H1 (cell line): Measurements from ENCODE around the gene PHYH. TPM values are rescaled to one million over a fixed set of nuclear protein-coding genes. Genes with fewer than 3 reads are reported as not detected.

Experiments used
- ASH2L ChIP-seq: fragments of 200-600, 300-600 bp; sonication (generic); IDR thresholded peaks from one replicate; pipeline ENCODE4 v1.7.1; 2017; ENCODE audit warnings: low read length
- CBX8 ChIP-seq: fragments of 300-800, 300-1000 bp; sonication (generic); IDR thresholded peaks from 2 replicates; pipeline ENCODE4 v1.7.1; 2016; ENCODE audit warnings: low read depth, low read length, borderline replicate concordance
- CHD1 ChIP-seq: IDR thresholded peaks from 2 replicates; pipeline ENCODE4 v1.6.1; 2012; ENCODE audit warnings: low read depth, low read length, improper control_type of control experiment
- E2F6 ChIP-seq: IDR thresholded peaks from 2 replicates; pipeline ENCODE4 v1.6.1; 2012; ENCODE audit warnings: inconsistent platforms
- EP300 ChIP-seq, 2 experiments: IDR thresholded peaks; 1 replicate in 1 of 2; 2 replicates in 1 of 2; pipeline ENCODE4 v1.6.1; 2011 to 2012; ENCODE audit warnings: low read depth in 2 of 2, low read length in 2 of 2, mild to moderate bottlenecking in 2 of 2, borderline replicate concordance in 1 of 2, inconsistent platforms in 1 of 2, moderate library complexity in 1 of 2
- KDM1A ChIP-seq: fragments of 200-600, 300-600 bp; sonication (generic); IDR thresholded peaks from 2 replicates; pipeline ENCODE4 v1.7.1; 2016; ENCODE audit warnings: mild to moderate bottlenecking, low read length, borderline replicate concordance
- SRF ChIP-seq: IDR thresholded peaks from 2 replicates; pipeline ENCODE4 v1.6.1; 2011; ENCODE audit warnings: mild to moderate bottlenecking, low read depth, low read length, moderate library complexity
- TAF1 ChIP-seq: IDR thresholded peaks from 2 replicates; pipeline ENCODE4 v1.6.1; 2011; ENCODE audit warnings: mild to moderate bottlenecking, low read depth, low read length
- YY1 ChIP-seq: IDR thresholded peaks from 2 replicates; pipeline ENCODE4 v1.6.1; 2011; ENCODE audit warnings: low read depth, mild to moderate bottlenecking, low read length
- polyA plus RNA-seq, 7 experiments: library from polyadenylated mRNA; depleted of rRNA in 3 of 7; stranded (reverse) in 5 of 7; unstranded in 2 of 7; fragments of >200 nt in 5 of 7; fragments of 200-250 nt in 2 of 7; gene quantifications; 1 replicate in 5 of 7; 2 replicates in 1 of 7; 4 replicates in 1 of 7; pipeline versions ENCODE4 v1.2.1 to v1.2.3, GENCODE V29; 2011 to 2013; ENCODE audit warnings: missing spikeins in 2 of 7, mixed read lengths in 2 of 7
- total RNA-seq: library from RNA; stranded (reverse); fragmentation: NEBNext Ultra II Directional; extraction: Animal tissue kit (Norgen Biotek cat#: 25700); gene quantifications from 2 replicates; pipeline ENCODE4 v1.2.1, GENCODE V29; 2021
- TF ChIP-seq, protein P1 (sequence below): fragments of 300-600 bp; sonication (generic); IDR thresholded peaks from 2 replicates; pipeline ENCODE4 v1.7.1; 2012; ENCODE audit warnings: low read length, moderate library complexity, mild to moderate bottlenecking, inconsistent platforms; ENCODE audit not compliant: insufficient replicate concordance

The PHYH gene
- total and polyA plus RNA-seq, 2 of the 8 experiments (the other 6 are each of a cell fraction or from before 2014, with no cell fraction given) = 22.0 to 22.7 TPM

DNA sequence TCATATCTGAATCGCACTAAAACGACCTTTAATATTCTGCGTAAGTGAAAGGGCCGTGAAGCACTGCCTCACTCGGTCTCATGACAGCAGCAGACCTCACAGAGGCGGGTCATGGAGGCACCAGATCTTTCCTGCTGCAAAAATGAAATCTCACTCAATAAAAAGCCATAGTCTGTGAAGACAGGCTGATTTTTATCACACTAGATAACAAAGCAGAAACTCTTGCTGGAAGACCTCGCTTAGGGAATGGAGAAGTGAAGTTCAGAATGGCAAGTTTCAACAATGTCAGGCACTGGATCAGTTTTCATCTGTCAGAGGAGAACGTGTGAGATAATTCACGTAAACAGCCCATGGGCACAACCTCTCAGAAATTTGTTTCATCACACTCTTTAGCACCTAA lies 40.2 kb upstream of the PHYH start (continued):
- TF ChIP-seq, protein P1, sequence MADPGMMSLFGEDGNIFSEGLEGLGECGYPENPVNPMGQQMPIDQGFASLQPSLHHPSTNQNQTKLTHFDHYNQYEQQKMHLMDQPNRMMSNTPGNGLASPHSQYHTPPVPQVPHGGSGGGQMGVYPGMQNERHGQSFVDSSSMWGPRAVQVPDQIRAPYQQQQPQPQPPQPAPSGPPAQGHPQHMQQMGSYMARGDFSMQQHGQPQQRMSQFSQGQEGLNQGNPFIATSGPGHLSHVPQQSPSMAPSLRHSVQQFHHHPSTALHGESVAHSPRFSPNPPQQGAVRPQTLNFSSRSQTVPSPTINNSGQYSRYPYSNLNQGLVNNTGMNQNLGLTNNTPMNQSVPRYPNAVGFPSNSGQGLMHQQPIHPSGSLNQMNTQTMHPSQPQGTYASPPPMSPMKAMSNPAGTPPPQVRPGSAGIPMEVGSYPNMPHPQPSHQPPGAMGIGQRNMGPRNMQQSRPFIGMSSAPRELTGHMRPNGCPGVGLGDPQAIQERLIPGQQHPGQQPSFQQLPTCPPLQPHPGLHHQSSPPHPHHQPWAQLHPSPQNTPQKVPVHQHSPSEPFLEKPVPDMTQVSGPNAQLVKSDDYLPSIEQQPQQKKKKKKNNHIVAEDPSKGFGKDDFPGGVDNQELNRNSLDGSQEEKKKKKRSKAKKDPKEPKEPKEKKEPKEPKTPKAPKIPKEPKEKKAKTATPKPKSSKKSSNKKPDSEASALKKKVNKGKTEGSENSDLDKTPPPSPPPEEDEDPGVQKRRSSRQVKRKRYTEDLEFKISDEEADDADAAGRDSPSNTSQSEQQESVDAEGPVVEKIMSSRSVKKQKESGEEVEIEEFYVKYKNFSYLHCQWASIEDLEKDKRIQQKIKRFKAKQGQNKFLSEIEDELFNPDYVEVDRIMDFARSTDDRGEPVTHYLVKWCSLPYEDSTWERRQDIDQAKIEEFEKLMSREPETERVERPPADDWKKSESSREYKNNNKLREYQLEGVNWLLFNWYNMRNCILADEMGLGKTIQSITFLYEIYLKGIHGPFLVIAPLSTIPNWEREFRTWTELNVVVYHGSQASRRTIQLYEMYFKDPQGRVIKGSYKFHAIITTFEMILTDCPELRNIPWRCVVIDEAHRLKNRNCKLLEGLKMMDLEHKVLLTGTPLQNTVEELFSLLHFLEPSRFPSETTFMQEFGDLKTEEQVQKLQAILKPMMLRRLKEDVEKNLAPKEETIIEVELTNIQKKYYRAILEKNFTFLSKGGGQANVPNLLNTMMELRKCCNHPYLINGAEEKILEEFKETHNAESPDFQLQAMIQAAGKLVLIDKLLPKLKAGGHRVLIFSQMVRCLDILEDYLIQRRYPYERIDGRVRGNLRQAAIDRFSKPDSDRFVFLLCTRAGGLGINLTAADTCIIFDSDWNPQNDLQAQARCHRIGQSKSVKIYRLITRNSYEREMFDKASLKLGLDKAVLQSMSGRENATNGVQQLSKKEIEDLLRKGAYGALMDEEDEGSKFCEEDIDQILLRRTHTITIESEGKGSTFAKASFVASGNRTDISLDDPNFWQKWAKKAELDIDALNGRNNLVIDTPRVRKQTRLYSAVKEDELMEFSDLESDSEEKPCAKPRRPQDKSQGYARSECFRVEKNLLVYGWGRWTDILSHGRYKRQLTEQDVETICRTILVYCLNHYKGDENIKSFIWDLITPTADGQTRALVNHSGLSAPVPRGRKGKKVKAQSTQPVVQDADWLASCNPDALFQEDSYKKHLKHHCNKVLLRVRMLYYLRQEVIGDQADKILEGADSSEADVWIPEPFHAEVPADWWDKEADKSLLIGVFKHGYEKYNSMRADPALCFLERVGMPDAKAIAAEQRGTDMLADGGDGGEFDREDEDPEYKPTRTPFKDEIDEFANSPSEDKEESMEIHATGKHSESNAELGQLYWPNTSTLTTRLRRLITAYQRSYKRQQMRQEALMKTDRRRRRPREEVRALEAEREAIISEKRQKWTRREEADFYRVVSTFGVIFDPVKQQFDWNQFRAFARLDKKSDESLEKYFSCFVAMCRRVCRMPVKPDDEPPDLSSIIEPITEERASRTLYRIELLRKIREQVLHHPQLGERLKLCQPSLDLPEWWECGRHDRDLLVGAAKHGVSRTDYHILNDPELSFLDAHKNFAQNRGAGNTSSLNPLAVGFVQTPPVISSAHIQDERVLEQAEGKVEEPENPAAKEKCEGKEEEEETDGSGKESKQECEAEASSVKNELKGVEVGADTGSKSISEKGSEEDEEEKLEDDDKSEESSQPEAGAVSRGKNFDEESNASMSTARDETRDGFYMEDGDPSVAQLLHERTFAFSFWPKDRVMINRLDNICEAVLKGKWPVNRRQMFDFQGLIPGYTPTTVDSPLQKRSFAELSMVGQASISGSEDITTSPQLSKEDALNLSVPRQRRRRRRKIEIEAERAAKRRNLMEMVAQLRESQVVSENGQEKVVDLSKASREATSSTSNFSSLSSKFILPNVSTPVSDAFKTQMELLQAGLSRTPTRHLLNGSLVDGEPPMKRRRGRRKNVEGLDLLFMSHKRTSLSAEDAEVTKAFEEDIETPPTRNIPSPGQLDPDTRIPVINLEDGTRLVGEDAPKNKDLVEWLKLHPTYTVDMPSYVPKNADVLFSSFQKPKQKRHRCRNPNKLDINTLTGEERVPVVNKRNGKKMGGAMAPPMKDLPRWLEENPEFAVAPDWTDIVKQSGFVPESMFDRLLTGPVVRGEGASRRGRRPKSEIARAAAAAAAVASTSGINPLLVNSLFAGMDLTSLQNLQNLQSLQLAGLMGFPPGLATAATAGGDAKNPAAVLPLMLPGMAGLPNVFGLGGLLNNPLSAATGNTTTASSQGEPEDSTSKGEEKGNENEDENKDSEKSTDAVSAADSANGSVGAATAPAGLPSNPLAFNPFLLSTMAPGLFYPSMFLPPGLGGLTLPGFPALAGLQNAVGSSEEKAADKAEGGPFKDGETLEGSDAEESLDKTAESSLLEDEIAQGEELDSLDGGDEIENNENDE = no peak
- TF ChIP-seq YY1 = no peak
- TF ChIP-seq E2F6 = no peak
- TF ChIP-seq EP300 (IDR thresholded peaks at IDR 0.05; ENCODE audit: borderline replicate concordance in 1 of 2, low read depth in 2 of 2, low read length in 2 of 2) = no peak
- TF ChIP-seq KDM1A = no peak
- TF ChIP-seq CHD1 = no peak
- no peak for TF ChIP-seq TAF1
- TF ChIP-seq CBX8 = no peak
- no peak for TF ChIP-seq SRF
- no peak for TF ChIP-seq ASH2L
